ENCODE measurements around the gene ELOVL5.

The ELOVL5 gene

DNA sequence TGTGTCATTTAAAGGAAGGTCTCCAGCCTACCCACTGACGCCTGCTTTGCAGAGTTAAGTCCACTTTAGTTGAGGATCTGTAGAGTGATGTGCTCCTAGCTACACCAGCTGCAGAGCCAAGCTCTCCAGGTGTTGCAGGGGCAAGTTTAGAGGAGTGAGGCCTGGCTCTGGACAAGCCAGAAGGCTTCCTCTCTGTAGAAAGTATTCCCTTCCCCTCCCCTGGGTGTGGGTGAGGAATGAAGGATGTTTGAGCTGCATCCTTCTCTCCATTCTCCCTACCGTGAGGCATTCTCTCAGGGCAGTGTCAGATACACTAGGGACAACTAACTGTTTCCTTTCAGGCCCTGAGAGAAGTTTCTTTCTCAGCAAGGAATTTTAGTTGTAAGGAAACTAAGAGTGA, 66.5 kb downstream of the ELOVL5 start:
- TF ChIP-seq, protein P1, sequence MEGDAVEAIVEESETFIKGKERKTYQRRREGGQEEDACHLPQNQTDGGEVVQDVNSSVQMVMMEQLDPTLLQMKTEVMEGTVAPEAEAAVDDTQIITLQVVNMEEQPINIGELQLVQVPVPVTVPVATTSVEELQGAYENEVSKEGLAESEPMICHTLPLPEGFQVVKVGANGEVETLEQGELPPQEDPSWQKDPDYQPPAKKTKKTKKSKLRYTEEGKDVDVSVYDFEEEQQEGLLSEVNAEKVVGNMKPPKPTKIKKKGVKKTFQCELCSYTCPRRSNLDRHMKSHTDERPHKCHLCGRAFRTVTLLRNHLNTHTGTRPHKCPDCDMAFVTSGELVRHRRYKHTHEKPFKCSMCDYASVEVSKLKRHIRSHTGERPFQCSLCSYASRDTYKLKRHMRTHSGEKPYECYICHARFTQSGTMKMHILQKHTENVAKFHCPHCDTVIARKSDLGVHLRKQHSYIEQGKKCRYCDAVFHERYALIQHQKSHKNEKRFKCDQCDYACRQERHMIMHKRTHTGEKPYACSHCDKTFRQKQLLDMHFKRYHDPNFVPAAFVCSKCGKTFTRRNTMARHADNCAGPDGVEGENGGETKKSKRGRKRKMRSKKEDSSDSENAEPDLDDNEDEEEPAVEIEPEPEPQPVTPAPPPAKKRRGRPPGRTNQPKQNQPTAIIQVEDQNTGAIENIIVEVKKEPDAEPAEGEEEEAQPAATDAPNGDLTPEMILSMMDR (IDR thresholded peaks at IDR 0.05; ENCODE audit: low read depth, low read length) = no peak

GRCh38 chr6:53281518-53282215, 67.1 kb downstream of the ELOVL5 start:
- H3K4me3 ChIP-seq (ENCODE audit: low read depth, low read length) = no peak overlapping the region
- TF ChIP-seq, protein P1 (IDR thresholded peaks at IDR 0.05; ENCODE audit: low read depth, low read length) = no peak

More for the DNA sequence above, 66.5 kb downstream of the ELOVL5 start:
- H3K4me3 ChIP-seq (ENCODE audit: low read depth, low read length) = no peak overlapping the region

DNA sequence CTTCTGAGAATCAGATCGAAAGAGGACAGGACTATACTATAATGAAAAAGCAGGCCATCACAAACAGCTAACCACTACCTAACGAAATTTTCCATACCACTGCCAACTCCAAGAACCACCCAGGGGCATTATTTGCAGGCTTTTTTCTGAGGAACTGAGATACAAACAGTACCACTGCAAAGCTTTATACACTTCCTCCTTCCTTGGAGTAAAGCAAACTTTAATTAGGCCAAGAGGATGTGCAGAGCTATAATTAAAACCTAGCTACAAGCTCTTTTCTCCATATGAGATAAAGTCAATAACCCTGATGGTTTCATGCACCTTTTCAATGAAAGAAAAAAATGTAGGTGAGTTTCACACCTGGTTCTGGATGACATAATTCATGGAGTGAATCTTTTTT, 68.5 kb downstream of the ELOVL5 start:
- H3K4me3 ChIP-seq (ENCODE audit: low read depth, low read length) = no peak overlapping the region
- TF ChIP-seq, protein P1 (IDR thresholded peaks at IDR 0.05; ENCODE audit: low read depth, low read length) = no peak

DNA sequence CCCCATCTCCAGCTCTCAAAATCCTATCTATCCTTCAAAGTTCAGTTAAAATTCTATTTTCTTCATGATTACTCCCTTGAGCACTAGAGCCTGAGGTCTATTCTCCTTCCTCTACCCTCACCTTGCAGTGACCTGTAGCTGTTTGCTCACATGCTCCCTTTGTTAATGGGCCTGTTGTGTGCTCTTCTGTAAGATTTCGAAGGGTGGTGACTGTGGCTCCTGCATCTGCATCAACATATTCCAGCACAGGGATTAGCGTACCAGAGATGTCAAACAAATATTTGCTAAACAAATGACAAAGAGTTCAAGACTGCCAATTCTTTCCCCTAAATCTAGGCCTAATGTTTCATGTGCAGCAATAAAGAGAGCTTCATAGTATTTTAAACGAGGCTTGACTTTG, 69.5 kb downstream of the ELOVL5 start:
- TF ChIP-seq, protein P1 (IDR thresholded peaks at IDR 0.05; ENCODE audit: low read depth, low read length) = no peak
- H3K4me3 ChIP-seq (ENCODE audit: low read depth, low read length) = no peak overlapping the region

- no peak overlapping the region for H3K4me3 ChIP-seq (ENCODE audit: low read depth, low read length)
- TF ChIP-seq, protein P1 (IDR thresholded peaks at IDR 0.05; ENCODE audit: low read depth, low read length) = no peak
Measured at GRCh38 chr6:53273370-53273769, 75.4 kb downstream of the ELOVL5 start.

GRCh38 chr6:53269827-53270226, 78.9 kb downstream of the ELOVL5 start:
- H3K4me3 ChIP-seq (ENCODE audit: low read depth, low read length) = no peak overlapping the region
- TF ChIP-seq, protein P1 (IDR thresholded peaks at IDR 0.05; ENCODE audit: low read depth, low read length) = no peak

DNA sequence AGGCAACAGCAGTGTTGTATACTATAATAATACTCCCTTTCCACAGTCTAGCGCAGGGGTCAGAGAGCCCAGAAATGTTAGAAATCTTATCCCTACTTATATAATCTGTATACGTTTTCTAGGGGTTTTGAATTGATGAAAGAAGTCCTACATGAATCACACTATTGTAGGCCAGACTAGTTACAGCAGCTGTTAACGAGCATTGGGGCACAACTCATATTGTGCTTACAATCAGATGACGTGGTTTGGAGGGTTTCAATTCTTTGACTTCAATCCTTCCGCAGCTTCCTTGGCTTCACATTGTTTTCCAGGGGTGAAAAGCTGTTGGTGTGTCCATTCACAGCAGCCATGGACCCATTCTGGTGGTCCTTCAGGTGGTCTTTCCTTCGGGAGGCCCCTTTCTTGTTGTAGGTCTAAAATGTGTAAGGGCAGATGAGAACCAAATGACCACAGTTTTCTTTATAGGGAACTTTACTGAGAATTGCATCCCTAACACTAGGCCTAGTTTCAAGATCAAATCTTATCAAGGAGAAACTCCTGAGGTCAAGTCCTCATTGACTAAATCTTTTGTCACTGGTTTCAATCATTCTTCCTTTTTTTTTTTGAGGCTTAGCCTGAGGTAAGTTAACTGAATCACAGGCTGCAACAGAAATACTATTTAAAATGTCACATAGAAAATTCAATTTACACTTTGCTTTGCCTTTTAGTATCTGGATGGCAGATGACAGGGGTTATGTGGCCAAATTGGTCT, 79.7 kb downstream of the ELOVL5 start:
- TF ChIP-seq, protein P1 (IDR thresholded peaks at IDR 0.05; ENCODE audit: low read depth, low read length) = no peak
- H3K4me3 ChIP-seq (ENCODE audit: low read depth, low read length) = no peak overlapping the region

All from WI38 (cell line).